HepG2 (cell line): ENCODE results near the gene GUK1. TPM values are rescaled to one million over a fixed set of nuclear protein-coding genes. Genes with fewer than 3 reads are reported as not detected.

Experiments used
- BORCS8-MEF2B ChIP-seq: sonication (generic); formaldehyde crosslinking; IDR thresholded peaks from 2 replicates; pipeline ENCODE4 v1.8.0; 2022; ENCODE audit warnings: mild to moderate bottlenecking, missing genetic modification reagents
- E2F5 ChIP-seq: sonication (generic); formaldehyde crosslinking; conservative IDR thresholded peaks from 2 replicates; pipeline ENCODE4 v1.4.0; 2020; ENCODE audit warnings: missing genetic modification reagents
- GLI4 ChIP-seq: sonication (generic); formaldehyde crosslinking; IDR thresholded peaks from 2 replicates; pipeline ENCODE4 v1.5.1; 2020; ENCODE audit warnings: missing genetic modification reagents, mild to moderate bottlenecking, moderate library complexity, borderline replicate concordance
- GMEB1 ChIP-seq: sonication (generic); formaldehyde crosslinking; IDR thresholded peaks from 2 replicates; pipeline ENCODE4 v1.5.1; 2020; ENCODE audit warnings: missing genetic modification reagents, mild to moderate bottlenecking, borderline replicate concordance
- HNF4A ChIP-seq: sonication (generic); formaldehyde crosslinking; IDR thresholded peaks from 2 replicates; pipeline ENCODE4 v1.4.0; 2020; ENCODE audit warnings: missing genetic modification reagents
- KDM3A ChIP-seq: IDR thresholded peaks from 2 replicates; pipeline ENCODE4 v1.6.1; 2018; ENCODE audit warnings: low read depth, missing compliant biosample characterization
- NR0B2 ChIP-seq: sonication (generic); formaldehyde crosslinking; IDR thresholded peaks from 2 replicates; pipeline ENCODE4 v1.4.0; 2020; ENCODE audit warnings: mild to moderate bottlenecking, missing genetic modification reagents
- PCBP1 ChIP-seq: fragments of 200-400 bp; formaldehyde crosslinking; IDR thresholded peaks from 2 replicates; pipeline ENCODE4 v1.6.1; 2017; ENCODE audit warnings: mild to moderate bottlenecking, low read depth, low read length, borderline replicate concordance
- PRDM15 ChIP-seq: sonication (generic); formaldehyde crosslinking; IDR thresholded peaks from 2 replicates; pipeline ENCODE4 v1.4.0; 2020; ENCODE audit warnings: missing genetic modification reagents
- RBM39 ChIP-seq: fragments of 200-400 bp; formaldehyde crosslinking; IDR thresholded peaks from one replicate; pipeline ENCODE4 v1.6.1; 2018; ENCODE audit warnings: antibody characterized with exemption, mild to moderate bottlenecking, low read depth, low read length; ENCODE audit not compliant: poor library complexity, severe bottlenecking
- SP5 ChIP-seq: IDR thresholded peaks from 2 replicates; pipeline ENCODE4 v1.6.1; 2016; ENCODE audit warnings: low read depth, borderline replicate concordance
- ZBTB3 ChIP-seq: sonication (generic); formaldehyde crosslinking; IDR thresholded peaks from 2 replicates; pipeline ENCODE4 v1.4.0; 2020; ENCODE audit warnings: low read depth, mild to moderate bottlenecking, moderate library complexity, missing genetic modification reagents, borderline replicate concordance
- ZFP36L2 ChIP-seq: sonication (generic); formaldehyde crosslinking; IDR thresholded peaks from 2 replicates; pipeline ENCODE4 v1.4.0; 2020; ENCODE audit warnings: missing genetic modification reagents
- ZNF20 ChIP-seq: sonication (generic); formaldehyde crosslinking; IDR thresholded peaks from 2 replicates; pipeline ENCODE4 v1.4.0; 2020; ENCODE audit warnings: mild to moderate bottlenecking, moderate library complexity, missing genetic modification reagents
- ZNF224 ChIP-seq: sonication (generic); formaldehyde crosslinking; IDR thresholded peaks from 2 replicates; pipeline ENCODE4 v1.5.0; 2020; ENCODE audit warnings: mild to moderate bottlenecking, missing genetic modification reagents
- ZNF329 ChIP-seq: sonication (generic); formaldehyde crosslinking; IDR thresholded peaks from 2 replicates; pipeline ENCODE4 v1.9.0; 2021; ENCODE audit warnings: low read depth, mild to moderate bottlenecking, missing genetic modification reagents
- ZNF549 ChIP-seq: sonication (generic); formaldehyde crosslinking; IDR thresholded peaks from 2 replicates; pipeline ENCODE4 v1.5.0; 2020; ENCODE audit warnings: missing genetic modification reagents
- ZNF550 ChIP-seq: sonication (generic); formaldehyde crosslinking; IDR thresholded peaks from 2 replicates; pipeline ENCODE4 v1.4.0; 2020; ENCODE audit warnings: mild to moderate bottlenecking, missing genetic modification reagents, borderline replicate concordance
- polyA plus RNA-seq, 8 experiments: library from polyadenylated mRNA; depleted of rRNA in 3 of 8; stranded (reverse) in 7 of 8; unstranded in 1 of 8; fragments of >200 nt; fragmentation: Illumina TruSeq in 4 of 8; extraction: Trizol in 4 of 8; gene quantifications; 2 replicates each; pipeline versions ENCODE4 v1.2.1 to v1.2.3, GENCODE V29; 2011 to 2016; ENCODE audit warnings: low read depth in 4 of 8, missing spikeins in 1 of 8, mixed read lengths in 1 of 8; ENCODE audit not compliant: insufficient read depth in 1 of 8
- total RNA-seq, 5 experiments: library from RNA; depleted of rRNA; stranded (reverse); fragments of >200 nt; fragmentation: Illumina TruSeq; extraction: Trizol; gene quantifications; 2 replicates each; pipeline ENCODE4 v1.2.3, GENCODE V29; 2016; ENCODE audit warnings: low read depth in 1 of 5
- TF ChIP-seq, protein P1 (sequence below): sonication (generic); formaldehyde crosslinking; conservative IDR thresholded peaks from 2 replicates; pipeline ENCODE4 v1.8.0; 2022; ENCODE audit warnings: missing genetic modification reagents

GUK1 gene
- total and polyA plus RNA-seq, 2 of the 13 experiments (the other 11 are each of a cell fraction or from before 2014, with no cell fraction given), result 116 to 154 TPM

DNA sequence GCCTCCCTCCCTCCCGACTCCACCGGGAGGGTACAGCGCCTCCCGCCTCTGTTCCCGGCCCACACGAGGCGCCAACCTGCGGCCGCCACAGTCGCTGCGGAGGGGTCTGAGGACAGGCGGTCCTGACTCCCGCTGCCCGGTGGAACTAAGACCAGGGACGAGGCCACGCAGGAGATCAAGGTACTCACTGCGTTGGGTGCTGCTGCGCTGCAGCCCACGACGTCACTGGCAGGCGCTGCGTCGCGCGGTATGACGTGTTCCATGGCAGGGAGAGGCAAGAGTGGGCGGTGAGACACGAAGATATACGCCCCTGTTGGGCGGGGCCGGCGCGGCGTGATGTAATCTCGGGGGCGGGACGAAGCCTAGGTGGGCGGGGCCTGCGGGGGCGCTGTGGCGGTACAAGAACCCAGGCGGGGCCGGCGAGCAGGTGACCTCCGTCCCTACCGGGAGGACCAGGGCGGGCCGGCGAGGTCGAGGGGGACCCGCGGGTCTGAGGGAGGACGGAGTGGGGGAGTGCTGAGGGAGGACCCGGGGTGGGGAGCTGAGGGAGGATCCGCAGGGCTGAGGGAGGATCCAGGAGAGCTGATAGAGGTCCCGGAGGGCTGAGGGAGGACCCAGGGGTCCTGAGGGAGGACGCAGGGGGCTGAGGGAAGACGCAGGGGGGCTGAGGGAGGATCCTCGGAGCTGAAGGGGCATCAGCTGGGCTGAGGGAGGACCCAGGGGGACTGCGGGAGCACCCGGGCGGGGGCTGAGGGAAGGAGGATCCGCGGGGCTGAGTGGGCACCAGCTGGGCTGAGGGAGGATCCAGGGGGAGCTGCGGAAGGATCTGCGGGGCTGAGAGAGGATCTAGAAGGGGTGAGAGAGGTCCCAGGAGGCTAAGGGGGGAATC is 30.8 kb upstream of the GUK1 start, which contains the start of gene MRPL55 (continued):
- TF ChIP-seq GMEB1 (CRISPR knock-in tag), result peak; percentile 92
- no peak for TF ChIP-seq RBM39
- TF ChIP-seq, protein P1, sequence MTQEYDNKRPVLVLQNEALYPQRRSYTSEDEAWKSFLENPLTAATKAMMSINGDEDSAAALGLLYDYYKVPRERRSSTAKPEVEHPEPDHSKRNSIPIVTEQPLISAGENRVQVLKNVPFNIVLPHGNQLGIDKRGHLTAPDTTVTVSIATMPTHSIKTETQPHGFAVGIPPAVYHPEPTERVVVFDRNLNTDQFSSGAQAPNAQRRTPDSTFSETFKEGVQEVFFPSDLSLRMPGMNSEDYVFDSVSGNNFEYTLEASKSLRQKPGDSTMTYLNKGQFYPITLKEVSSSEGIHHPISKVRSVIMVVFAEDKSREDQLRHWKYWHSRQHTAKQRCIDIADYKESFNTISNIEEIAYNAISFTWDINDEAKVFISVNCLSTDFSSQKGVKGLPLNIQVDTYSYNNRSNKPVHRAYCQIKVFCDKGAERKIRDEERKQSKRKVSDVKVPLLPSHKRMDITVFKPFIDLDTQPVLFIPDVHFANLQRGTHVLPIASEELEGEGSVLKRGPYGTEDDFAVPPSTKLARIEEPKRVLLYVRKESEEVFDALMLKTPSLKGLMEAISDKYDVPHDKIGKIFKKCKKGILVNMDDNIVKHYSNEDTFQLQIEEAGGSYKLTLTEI (CRISPR knock-in tag), result no peak
- TF ChIP-seq E2F5 (CRISPR knock-in tag), result no peak
- no peak for TF ChIP-seq KDM3A (CRISPR knock-in tag)
- TF ChIP-seq ZFP36L2 (CRISPR knock-in tag), result no peak; the same call in 1 of the 2 replicates
- peak; percentile 24; the same call in 1 of the 2 replicates for TF ChIP-seq PCBP1
- peak; percentile 82; the same call in 1 of the 2 replicates for TF ChIP-seq BORCS8-MEF2B (CRISPR knock-in tag)
- TF ChIP-seq GLI4 (CRISPR knock-in tag), result 0 out of 2 replicates have a peak, but pooled peaks have one; percentile 71
- TF ChIP-seq PRDM15, result 0 out of 2 replicates have a peak, but pooled peaks have one; percentile 11
- TF ChIP-seq NR0B2 (CRISPR knock-in tag), result no peak
- TF ChIP-seq ZNF224 (CRISPR knock-in tag), result no peak
- TF ChIP-seq ZNF549, result no peak
- peak; percentile 88 for TF ChIP-seq SP5 (CRISPR knock-in tag)
- peak; percentile 76 for TF ChIP-seq HNF4A
- TF ChIP-seq ZNF329 (CRISPR knock-in tag), result no peak
- no peak for TF ChIP-seq ZNF20 (CRISPR knock-in tag)
- TF ChIP-seq ZBTB3 (CRISPR knock-in tag), result no peak
- TF ChIP-seq ZNF550 (CRISPR knock-in tag), result no peak
